H1 (cell line): ENCODE measurements around the gene PTPN9. TPM values are rescaled to one million over a fixed set of nuclear protein-coding genes. Genes with fewer than 3 reads are reported as not detected.

Experiments
- CTCF ChIA-PET: fragments of 300-600 bp; sonication (Branson Sonifier 250); formaldehyde crosslinking; loops from one replicate; lab custom pipeline; 2021; ENCODE audit not compliant: partially characterized antibody; lab: Charles Lee
- POLR2A ChIA-PET: fragments of 300-600 bp; sonication (Branson Sonifier 250); formaldehyde crosslinking; loops from one replicate; lab custom pipeline; 2021; ENCODE audit warnings: inconsistent platforms; ENCODE audit not compliant: partially characterized antibody; lab: Charles Lee
- DNase-seq, 2 experiments: peaks; one replicate each; pipeline versions ENCODE4 v3.0.0 to v3.0.0-alpha.2; 2010 to 2022; ENCODE audit warnings: low spot score in 2 of 2, low read depth in 1 of 2, mixed read lengths in 1 of 2
- FAIRE-seq: peaks from 2 replicates; lab custom pipeline; 2011; peaks lifted over from hg19 to GRCh38; lab: Jason Lieb, UNC
- H2AFZ ChIP-seq: 2 replicates; pipeline ENCODE4 v1.8.1; 2012; ENCODE audit warnings: low read length, inconsistent platforms
- H2AK5ac ChIP-seq: 2 replicates; pipeline ENCODE4 v1.6.1; 2013; ENCODE audit warnings: low read depth, low read length
- H2BK120ac ChIP-seq: replicated peaks from 2 replicates; pipeline ENCODE3; 2013; ENCODE audit warnings: low read depth, low read length, inconsistent platforms
- H2BK12ac ChIP-seq: 2 replicates; pipeline ENCODE4 v1.6.1; 2013; ENCODE audit warnings: low read depth, low read length
- H2BK15ac ChIP-seq: 2 replicates; pipeline ENCODE4 v1.6.1; 2013; ENCODE audit warnings: low read length
- H2BK20ac ChIP-seq: 2 replicates; pipeline ENCODE4 v1.6.1; 2013; ENCODE audit warnings: low read length
- H2BK5ac ChIP-seq: 2 replicates; pipeline ENCODE4 v1.6.1; 2013; ENCODE audit warnings: low read depth, low read length
- H3K14ac ChIP-seq: 2 replicates; pipeline ENCODE4 v1.6.1; 2013; ENCODE audit warnings: inconsistent platforms; ENCODE audit not compliant: insufficient read length
- H3K18ac ChIP-seq: 2 replicates; pipeline ENCODE4 v1.6.1; 2013; ENCODE audit warnings: low read length; ENCODE audit errors: extremely low read depth
- H3K23ac ChIP-seq: 2 replicates; pipeline ENCODE4 v1.6.1; 2013; ENCODE audit warnings: inconsistent platforms; ENCODE audit not compliant: insufficient read length
- H3K23me2 ChIP-seq: 2 replicates; pipeline ENCODE4 v1.6.1; 2013; ENCODE audit warnings: low read depth, low read length
- H3K27ac ChIP-seq: 2 replicates; pipeline ENCODE4 v1.6.1; 2011; ENCODE audit warnings: low read depth, low read length, inconsistent platforms
- H3K27me3 ChIP-seq, 4 experiments: replicated peaks in 1 of 4; 1 replicate in 1 of 4; 2 replicates in 3 of 4; pipeline versions ENCODE4 v1.6.1 to v1.8.1; 2011 to 2013; ENCODE audit warnings: low read length in 3 of 4, mild to moderate bottlenecking in 3 of 4, inconsistent platforms in 2 of 4, mixed read lengths in 2 of 4, moderate library complexity in 1 of 4; ENCODE audit not compliant: control insufficient read depth in 3 of 4, insufficient read depth in 3 of 4; ENCODE audit errors: extremely low read depth in 1 of 4
- H3K36me3 ChIP-seq, 4 experiments: 2 replicates each; pipeline versions ENCODE4 v1.6.1 to v1.8.1; 2011 to 2013; ENCODE audit warnings: mild to moderate bottlenecking in 4 of 4, low read length in 3 of 4, moderate library complexity in 2 of 4, control low read depth in 1 of 4, inconsistent platforms in 1 of 4; ENCODE audit not compliant: insufficient read depth in 4 of 4, control insufficient read depth in 2 of 4
- H3K4ac ChIP-seq: replicated peaks from 2 replicates; pipeline ENCODE3; 2013; ENCODE audit warnings: low read length, low read depth, mixed read lengths, inconsistent platforms; ENCODE audit not compliant: insufficient read length
- H3K4me1 ChIP-seq, 4 experiments: replicated peaks in 1 of 4; 1 replicate in 1 of 4; 2 replicates in 3 of 4; pipeline versions ENCODE4 v1.6.1 to v1.8.1; 2011 to 2013; ENCODE audit warnings: low read length in 3 of 4, inconsistent platforms in 2 of 4, mixed read lengths in 1 of 4; ENCODE audit not compliant: insufficient read depth in 4 of 4, control insufficient read depth in 3 of 4
- H3K4me2 ChIP-seq, 2 experiments: 2 replicates each; pipeline versions ENCODE4 v1.6.1 to v1.8.1; 2011 to 2013; ENCODE audit warnings: low read depth in 2 of 2, low read length in 2 of 2, control low read depth in 1 of 2, inconsistent platforms in 1 of 2, mild to moderate bottlenecking in 1 of 2; ENCODE audit not compliant: insufficient read depth in 1 of 2
- H3K4me3 ChIP-seq, 4 experiments: fragments of 200-600, 300-600 bp in 1 of 4; sonication (generic), shearing (Covaris generic), sonication (Bioruptor Twin) in 1 of 4; 2 replicates each; pipeline versions ENCODE4 v1.5.1 to v1.8.1; 2011 to 2016; ENCODE audit warnings: low read length in 4 of 4, low read depth in 3 of 4, control low read depth in 2 of 4, inconsistent platforms in 2 of 4, mild to moderate bottlenecking in 2 of 4, mixed read lengths in 1 of 4, moderate library complexity in 1 of 4; ENCODE audit not compliant: insufficient read depth in 2 of 4; ENCODE audit errors: extremely low read depth in 1 of 4
- H3K56ac ChIP-seq: replicated peaks from 2 replicates; pipeline ENCODE3; 2013; ENCODE audit warnings: low read depth, mild to moderate bottlenecking, mixed read lengths, low read length, inconsistent platforms; ENCODE audit not compliant: insufficient read length
- H3K79me1 ChIP-seq: 2 replicates; pipeline ENCODE4 v1.6.1; 2013; ENCODE audit warnings: low read depth, low read length, control low read depth
- H3K79me2 ChIP-seq, 2 experiments: 2 replicates each; pipeline versions ENCODE4 v1.6.1 to v1.8.1; 2012 to 2013; ENCODE audit warnings: low read length in 2 of 2, mild to moderate bottlenecking in 2 of 2, inconsistent platforms in 1 of 2; ENCODE audit not compliant: insufficient read depth in 2 of 2, control insufficient read depth in 1 of 2
- H3K9ac ChIP-seq, 4 experiments: replicated peaks in 1 of 4; 1 replicate in 1 of 4; 2 replicates in 3 of 4; pipeline versions ENCODE4 v1.6.1 to v1.8.1; 2011 to 2013; ENCODE audit warnings: low read depth in 3 of 4, low read length in 3 of 4, control low read depth in 2 of 4, mild to moderate bottlenecking in 2 of 4, moderate library complexity in 2 of 4, inconsistent platforms in 1 of 4; ENCODE audit errors: extremely low read depth in 1 of 4
- H3K9me3 ChIP-seq, 2 experiments: 2 replicates each; pipeline versions ENCODE4 v1.6.1 to v1.8.1; 2012 to 2013; ENCODE audit warnings: mild to moderate bottlenecking in 2 of 2, moderate library complexity in 2 of 2, control low read depth in 1 of 2, inconsistent platforms in 1 of 2, low read depth in 1 of 2, low read length in 1 of 2, mixed read lengths in 1 of 2; ENCODE audit not compliant: insufficient read depth in 2 of 2
- H4K20me1 ChIP-seq, 2 experiments: replicated peaks in 1 of 2; 2 replicates each; pipeline versions ENCODE3 to v1.8.1; 2011 to 2013; ENCODE audit warnings: inconsistent platforms in 2 of 2, low read length in 2 of 2, mild to moderate bottlenecking in 1 of 2; ENCODE audit not compliant: insufficient read depth in 2 of 2, control insufficient read depth in 1 of 2
- H4K5ac ChIP-seq: 2 replicates; pipeline ENCODE4 v1.6.1; 2013; ENCODE audit warnings: low read length, low read depth, mixed read lengths, inconsistent platforms; ENCODE audit not compliant: insufficient read length
- H4K8ac ChIP-seq: 2 replicates; pipeline ENCODE4 v1.8.0; 2013; ENCODE audit warnings: mild to moderate bottlenecking, moderate library complexity, low read length, inconsistent platforms; ENCODE audit not compliant: insufficient read depth; ENCODE audit errors: extremely low read depth
- H4K91ac ChIP-seq: replicated peaks from 2 replicates; pipeline ENCODE3; 2013; ENCODE audit warnings: low read length, mixed read lengths, inconsistent platforms; ENCODE audit not compliant: insufficient read length
- CTBP2 ChIP-seq: IDR thresholded peaks from 2 replicates; pipeline ENCODE4 v1.7.0; 2011; ENCODE audit warnings: borderline replicate concordance, mild to moderate bottlenecking, moderate library complexity, mixed read lengths, low read length; ENCODE audit not compliant: insufficient read depth, insufficient read length
- FOSL1 ChIP-seq: IDR thresholded peaks from 2 replicates; pipeline ENCODE4 v1.6.1; 2011; ENCODE audit warnings: mild to moderate bottlenecking, low read depth, low read length, moderate library complexity; ENCODE audit not compliant: insufficient read depth
- RFX5 ChIP-seq: IDR thresholded peaks from 2 replicates; pipeline ENCODE4 v1.6.1; 2011; ENCODE audit warnings: low read depth, low read length, improper control_type of control experiment, borderline replicate concordance
- SIX5 ChIP-seq: IDR thresholded peaks from 2 replicates; pipeline ENCODE4 v1.6.1; 2011; ENCODE audit warnings: mild to moderate bottlenecking, low read depth, low read length
- SP1 ChIP-seq: IDR thresholded peaks from 2 replicates; pipeline ENCODE4 v1.6.1; 2011; ENCODE audit warnings: low read depth, low read length
- TAF1 ChIP-seq: IDR thresholded peaks from 2 replicates; pipeline ENCODE4 v1.6.1; 2011; ENCODE audit warnings: mild to moderate bottlenecking, low read depth, low read length
- TAF7 ChIP-seq: optimal IDR thresholded peaks from 2 replicates; pipeline ENCODE3; 2011; ENCODE audit warnings: low read depth, mild to moderate bottlenecking, inconsistent platforms, low read length, moderate library complexity, borderline replicate concordance
- TCF12 ChIP-seq: IDR thresholded peaks from 2 replicates; pipeline ENCODE4 v1.6.1; 2011; ENCODE audit warnings: low read depth, mild to moderate bottlenecking, low read length
- ZNF274 ChIP-seq: IDR thresholded peaks from 2 replicates; pipeline ENCODE4 v1.7.0; 2012; ENCODE audit warnings: low read length, borderline replicate concordance; ENCODE audit errors: extremely low read depth
- WGBS, 2 experiments: shearing (Covaris generic) in 1 of 2; methylation state at CpG; one replicate each; pipeline versions ENCODE4 v1.1.6 to v1.1.7; 2013 to 2015; ENCODE audit warnings: low lambda C conversion rate in 2 of 2, mixed read lengths in 2 of 2, inconsistent platforms in 1 of 2, low coverage in 1 of 2, missing lambda C conversion rate in 1 of 2; ENCODE audit not compliant: insufficient replicate concordance in 2 of 2, insufficient coverage in 1 of 2, insufficient read length in 1 of 2; ENCODE audit errors: extremely low coverage in 1 of 2, missing lambda C conversion rate in 1 of 2; 5-methylcytosine and 5-hydroxymethylcytosine counted together
- polyA plus RNA-seq, 7 experiments: library from polyadenylated mRNA; depleted of rRNA in 3 of 7; stranded (reverse) in 5 of 7; unstranded in 2 of 7; fragments of >200 nt in 5 of 7; fragments of 200-250 nt in 2 of 7; gene quantifications; 1 replicate in 5 of 7; 2 replicates in 1 of 7; 4 replicates in 1 of 7; pipeline versions ENCODE4 v1.2.1 to v1.2.3, GENCODE V29; 2011 to 2013; ENCODE audit warnings: missing spikeins in 2 of 7, mixed read lengths in 2 of 7
- total RNA-seq: library from RNA; stranded (reverse); fragmentation: NEBNext Ultra II Directional; extraction: Animal tissue kit (Norgen Biotek cat#: 25700); gene quantifications from 2 replicates; pipeline ENCODE4 v1.2.1, GENCODE V29; 2021
- TF ChIP-seq, protein P1 (sequence below): IDR thresholded peaks from 2 replicates; pipeline ENCODE4 v1.6.1; 2011; ENCODE audit warnings: low read depth, mild to moderate bottlenecking, low read length; ENCODE audit not compliant: insufficient read depth
- TF ChIP-seq, protein P2 (sequence below): IDR thresholded peaks from 2 replicates; pipeline ENCODE4 v1.6.1; 2012; ENCODE audit warnings: inconsistent platforms

PTPN9 gene
- total and polyA plus RNA-seq, 2 of the 8 experiments (the other 6 are each of a cell fraction or from before 2014, with no cell fraction given), result 46.6 to 57.4 TPM

GRCh38 chr15:75570126-75570845 lies 8.8 kb downstream of the PTPN9 start:
- FAIRE-seq, result no peak
- no peak overlapping the region for H2BK120ac ChIP-seq
- H4K5ac ChIP-seq, result no peak overlapping the region
- peaks cover 3% of the 10 kb centered on the region; the same call in 1 of the 2 replicates for H3K79me1 ChIP-seq
- no peak for DNase-seq
- no peak overlapping the region for H2AK5ac ChIP-seq
- H4K20me1 ChIP-seq, result peaks cover 4 to 8% of the 10 kb centered on the region in 2 experiments
- H3K23me2 ChIP-seq, result no peaks in the 10 kb centered on the region
- no peak overlapping the region for H3K9ac ChIP-seq
- no peaks in the 10 kb centered on the region for H3K9me3 ChIP-seq
- H3K36me3 ChIP-seq, result peaks cover 0 to 7% (median 2%) of the 10 kb centered on the region in 4 experiments; a peak in 2 of 8 replicates
- no peak overlapping the region for H4K91ac ChIP-seq
- H3K4me1 ChIP-seq, result peaks cover 7 to 14% (median 11%) of the 10 kb centered on the region in 4 experiments
- no peak overlapping the region for H3K27ac ChIP-seq
- H3K23ac ChIP-seq, result no peak overlapping the region
- H3K56ac ChIP-seq, result no peak overlapping the region
- H4K8ac ChIP-seq, result no peak overlapping the region
- no peak overlapping the region for H3K14ac ChIP-seq
- no peak overlapping the region for H2BK15ac ChIP-seq
- no peak overlapping the region for H2AFZ ChIP-seq
- peaks cover 15 to 94% of the 10 kb centered on the region in 2 experiments for H3K79me2 ChIP-seq
- H2BK12ac ChIP-seq, result no peak overlapping the region
- no peak overlapping the region for H3K4me2 ChIP-seq
- CTCF ChIA-PET, result interaction anchor here (0.6 to 1.0 kb wide), 2 partner anchors 27 to 145 kb away, joined by 3 to 7 read pairs; no protein-coding TSS in a partner anchor
- H3K4me3 ChIP-seq, result no peak overlapping the region
- 94% methylated on average over 8 of the region's 8 CpGs; no CpG with 5 or more reads in 1 of the 2 experiments for WGBS, 2 experiments
- no peak overlapping the region for H3K4ac ChIP-seq
- POLR2A ChIA-PET, result interaction anchor here (1.0 to 3.3 kb wide), 2 partner anchors 8 to 11 kb away, joined by 4 to 14 read pairs; partner anchors contain the start of gene PTPN9
- no peak overlapping the region for H3K18ac ChIP-seq
- H3K27me3 ChIP-seq, result no peaks in the 10 kb centered on the region
- no peak overlapping the region for H2BK5ac ChIP-seq
- no peak overlapping the region for H2BK20ac ChIP-seq
- no peak for TF ChIP-seq TCF12
- TF ChIP-seq ZNF274, result no peak
- TF ChIP-seq, protein P1, sequence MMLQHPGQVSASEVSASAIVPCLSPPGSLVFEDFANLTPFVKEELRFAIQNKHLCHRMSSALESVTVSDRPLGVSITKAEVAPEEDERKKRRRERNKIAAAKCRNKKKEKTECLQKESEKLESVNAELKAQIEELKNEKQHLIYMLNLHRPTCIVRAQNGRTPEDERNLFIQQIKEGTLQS, result no peak
- TF ChIP-seq SP1, result no peak
- no peak for TF ChIP-seq CTBP2
- no peak for TF ChIP-seq SIX5
- TF ChIP-seq, protein P2, sequence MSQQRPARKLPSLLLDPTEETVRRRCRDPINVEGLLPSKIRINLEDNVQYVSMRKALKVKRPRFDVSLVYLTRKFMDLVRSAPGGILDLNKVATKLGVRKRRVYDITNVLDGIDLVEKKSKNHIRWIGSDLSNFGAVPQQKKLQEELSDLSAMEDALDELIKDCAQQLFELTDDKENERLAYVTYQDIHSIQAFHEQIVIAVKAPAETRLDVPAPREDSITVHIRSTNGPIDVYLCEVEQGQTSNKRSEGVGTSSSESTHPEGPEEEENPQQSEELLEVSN, result no peak
- no peak for TF ChIP-seq FOSL1
- TF ChIP-seq TAF7, result no peak
- no peak for TF ChIP-seq TAF1
- TF ChIP-seq RFX5, result no peak
